Measurements from ENCODE around the gene BBS12. TPM values are rescaled to one million over a fixed set of nuclear protein-coding genes. Genes with fewer than 3 reads are reported as not detected.
A peak's percentile ranks its signal among the peaks of the same experiment; 100 is the strongest.

Gene BBS12
- total RNA-seq, 2 experiments from 2014 or later = 2.1 to 3.6 TPM

DNA sequence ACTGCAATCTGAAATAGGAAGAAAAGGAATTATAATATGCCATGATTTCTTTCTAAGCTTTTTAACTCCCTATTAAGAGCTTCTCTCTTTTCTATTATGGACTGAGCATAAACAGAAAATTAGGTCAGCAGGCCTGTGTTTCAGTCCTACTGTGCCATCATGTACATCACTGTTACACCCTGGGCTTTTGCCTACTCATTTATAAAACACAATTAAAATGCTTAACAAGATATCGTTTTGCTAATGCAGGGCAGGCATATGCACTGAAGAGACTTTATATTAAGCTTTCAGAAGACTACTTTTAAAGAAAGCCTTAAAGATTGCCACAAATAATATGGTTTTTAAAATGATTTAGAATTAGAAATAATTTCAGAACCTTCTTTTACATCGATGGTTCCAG, 828 bp upstream of the BBS12 start:
- Mint-ChIP-seq H3K4me3 (no peak overlapping the region), H3K27me3 (no peaks in the 10 kb centered on the region), H3K27ac (no peak overlapping the region), H3K4me1 (peaks cover 16% of the 10 kb centered on the region), H3K36me3 (peaks cover 2% of the 10 kb centered on the region), H3K9me3 (ENCODE audit: low read depth) (no peaks in the 10 kb centered on the region)
- DNase-seq = no peak
- ATAC-seq = no peak
- CTCF ChIA-PET = interaction anchor here (1.1 to 5.5 kb wide), 14 partner anchors 8 to 198 kb away, joined by 3 to 29 read pairs (median 6); partner anchors contain the start of gene NUDT6

- CTCF ChIA-PET = interaction anchor here (0.7 to 5.5 kb wide), 3 partner anchors 12 to 37 kb away, joined by 3 to 29 read pairs (median 12); no protein-coding TSS in a partner anchor
- ATAC-seq = no peak
- DNase-seq = no peak
- peaks cover 16% of the 10 kb centered on the region for H3K4me1 Mint-ChIP-seq
- H3K27ac Mint-ChIP-seq = peak overlapping the region; percentile 93
- no peaks in the 10 kb centered on the region for H3K9me3 Mint-ChIP-seq (ENCODE audit: low read depth)
- no peaks in the 10 kb centered on the region for H3K27me3 Mint-ChIP-seq
- H3K36me3 Mint-ChIP-seq = peaks cover 3% of the 10 kb centered on the region
- peak overlapping the region; percentile 91 for H3K4me3 Mint-ChIP-seq
Observed at GRCh38 chr4:122733787-122734120, 1.2 kb downstream of the BBS12 start.

DNA sequence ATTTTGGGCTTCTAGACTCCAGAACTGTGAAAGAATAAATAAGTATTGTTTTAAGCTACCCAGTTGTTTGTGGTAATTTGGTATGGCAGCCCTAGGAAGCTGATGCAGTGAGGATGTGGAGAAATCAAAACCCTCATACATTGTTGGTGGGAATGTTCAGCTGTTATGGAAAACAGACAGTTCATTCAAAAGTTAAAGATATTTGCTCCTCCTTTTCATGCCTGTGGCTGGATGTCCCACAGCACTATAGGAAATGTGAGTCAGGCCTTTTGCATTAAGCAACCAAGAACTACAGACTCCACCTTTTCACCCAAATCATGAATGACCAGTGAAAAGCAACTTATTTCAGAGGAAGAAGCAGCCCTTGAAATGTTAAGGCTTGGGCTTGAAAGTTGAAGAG, 6.7 kb downstream of the BBS12 start:
- Mint-ChIP-seq H3K36me3 (peaks cover 10% of the 10 kb centered on the region), H3K4me1 (no peaks in the 10 kb centered on the region), H3K4me3 (no peak overlapping the region), H3K27me3 (no peaks in the 10 kb centered on the region), H3K9me3 (ENCODE audit: low read depth) (peaks cover 3% of the 10 kb centered on the region), H3K27ac (no peak overlapping the region)
- CTCF ChIA-PET = interaction anchor here (1.3 kb wide), 1 partner anchor 19 kb away, joined by 4 read pairs; no protein-coding TSS in a partner anchor
- DNase-seq = no peak
- no peak for ATAC-seq

DNA sequence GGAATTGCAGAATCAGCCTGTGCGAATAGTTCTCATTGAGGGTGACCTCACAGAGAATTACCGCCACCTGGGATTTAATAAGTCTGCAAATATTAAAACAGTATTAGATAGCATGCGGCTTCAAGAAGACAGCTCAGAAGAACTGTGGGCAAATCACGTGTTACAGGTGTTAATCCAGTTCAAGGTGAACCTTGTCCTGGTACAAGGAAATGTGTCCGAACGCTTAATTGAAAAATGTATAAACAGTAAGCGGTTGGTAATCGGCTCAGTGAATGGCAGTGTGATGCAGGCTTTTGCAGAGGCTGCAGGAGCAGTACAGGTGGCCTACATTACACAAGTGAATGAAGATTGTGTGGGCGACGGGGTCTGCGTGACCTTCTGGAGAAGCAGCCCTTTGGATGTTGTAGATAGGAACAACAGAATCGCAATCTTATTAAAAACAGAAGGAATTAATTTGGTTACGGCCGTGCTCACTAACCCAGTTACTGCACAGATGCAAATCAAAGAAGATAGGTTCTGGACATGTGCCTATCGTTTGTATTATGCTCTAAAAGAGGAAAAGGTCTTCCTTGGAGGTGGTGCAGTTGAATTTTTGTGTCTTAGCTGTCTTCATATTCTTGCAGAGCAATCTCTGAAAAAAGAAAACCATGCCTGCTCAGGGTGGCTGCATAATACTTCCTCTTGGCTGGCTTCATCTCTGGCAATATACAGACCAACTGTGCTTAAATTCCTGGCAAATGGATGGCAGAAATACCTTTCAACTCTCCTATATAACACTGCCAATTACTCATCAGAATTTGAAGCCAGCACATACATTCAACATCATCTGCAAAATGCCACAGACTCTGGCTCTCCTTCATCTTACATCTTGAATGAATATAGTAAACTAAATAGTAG, 10.7 kb downstream of the BBS12 start:
- ATAC-seq (no peak), DNase-seq (no peak)
- CTCF ChIA-PET = interaction anchor here (1.4 kb wide), 1 partner anchor 11 kb away, joined by 6 read pairs; the partner anchor contains the start of gene BBS12
- H3K4me3 Mint-ChIP-seq = no peak overlapping the region
- peaks cover 3% of the 10 kb centered on the region for H3K9me3 Mint-ChIP-seq (ENCODE audit: low read depth)
- no peak overlapping the region for H3K27ac Mint-ChIP-seq
- H3K36me3 Mint-ChIP-seq = peaks cover 27% of the 10 kb centered on the region
- H3K4me1 Mint-ChIP-seq = peaks cover 23% of the 10 kb centered on the region
- no peaks in the 10 kb centered on the region for H3K27me3 Mint-ChIP-seq

DNA sequence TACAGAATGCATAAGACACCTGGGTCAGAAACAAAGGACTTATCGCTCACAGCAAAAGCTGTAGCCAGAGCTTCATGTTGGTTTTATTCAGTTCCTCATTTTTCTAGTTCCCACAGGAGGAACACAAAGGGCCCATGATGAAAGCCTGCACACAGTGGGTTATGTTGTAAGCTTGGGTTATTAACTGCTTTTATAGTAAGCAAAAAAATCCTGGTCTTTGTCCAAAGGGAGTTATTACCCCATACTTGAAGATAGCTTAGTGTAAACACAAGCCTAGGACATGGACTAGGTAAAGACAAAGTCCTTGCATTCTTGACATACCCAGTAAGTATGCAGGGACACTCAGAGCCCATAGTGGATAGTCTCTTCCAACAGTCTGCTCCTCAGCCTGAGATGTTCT, 11.7 kb downstream of the BBS12 start:
- no peaks in the 10 kb centered on the region for H3K27me3 Mint-ChIP-seq
- peaks cover 3% of the 10 kb centered on the region for H3K9me3 Mint-ChIP-seq (ENCODE audit: low read depth)
- no peak for DNase-seq
- H3K27ac Mint-ChIP-seq = no peak overlapping the region
- no peak for ATAC-seq
- H3K4me1 Mint-ChIP-seq = peaks cover 25% of the 10 kb centered on the region
- CTCF ChIA-PET = interaction anchor here (1.2 to 1.4 kb wide), 2 partner anchors 12 to 27 kb away, joined by 3 to 6 read pairs; partner anchors contain the start of gene BBS12
- H3K36me3 Mint-ChIP-seq = peaks cover 27% of the 10 kb centered on the region
- H3K4me3 Mint-ChIP-seq = no peak overlapping the region

- H3K4me1 Mint-ChIP-seq = peaks cover 32% of the 10 kb centered on the region
- peaks cover 18% of the 10 kb centered on the region for H3K27me3 Mint-ChIP-seq
- peak; percentile 54 for DNase-seq
- CTCF ChIA-PET = interaction anchor here (0.6 kb wide), 1 partner anchor 14 kb away, joined by 3 read pairs; the partner anchor contains the start of gene BBS12
- ATAC-seq = peak; percentile 80
- H3K4me3 Mint-ChIP-seq = peak overlapping the region; percentile 14
- H3K36me3 Mint-ChIP-seq = peaks cover 24% of the 10 kb centered on the region
- no peaks in the 10 kb centered on the region for H3K9me3 Mint-ChIP-seq (ENCODE audit: low read depth)
- peak overlapping the region; percentile 85 for H3K27ac Mint-ChIP-seq
Observed at GRCh38 chr4:122746485-122746965, 14.0 kb downstream of the BBS12 start.

GRCh38 chr4:122747068-122747467, 14.6 kb downstream of the BBS12 start:
- Mint-ChIP-seq H3K36me3 (peaks cover 23% of the 10 kb centered on the region), H3K4me1 (peaks cover 32% of the 10 kb centered on the region), H3K27ac (peak overlapping the region; percentile 85), H3K27me3 (peaks cover 24% of the 10 kb centered on the region), H3K9me3 (ENCODE audit: low read depth) (no peaks in the 10 kb centered on the region), H3K4me3 (no peak overlapping the region)
- ATAC-seq = peak; percentile 38
- no peak for DNase-seq
- CTCF ChIA-PET = interaction anchor here (0.6 to 2.3 kb wide), 2 partner anchors 11 to 14 kb away, joined by 3 to 8 read pairs; partner anchors contain the start of gene BBS12

DNA sequence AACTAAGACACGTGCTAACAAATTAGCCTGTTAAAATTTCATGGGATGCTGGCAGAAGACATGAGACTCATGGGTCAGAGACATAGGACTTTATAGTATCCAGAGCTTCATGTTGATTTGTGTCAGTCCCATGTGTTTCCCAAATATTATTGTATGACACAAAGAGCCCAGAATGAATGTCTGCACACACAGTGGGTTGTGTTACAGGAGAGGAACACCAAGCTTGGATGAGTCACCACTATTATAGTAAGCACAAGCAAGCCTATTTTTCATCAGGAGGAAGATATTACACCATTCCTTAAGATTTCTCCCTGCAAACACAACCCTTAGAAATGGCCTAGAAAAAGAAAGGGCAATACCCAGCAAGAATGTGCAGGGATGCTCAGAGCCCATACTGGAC, 15.4 kb downstream of the BBS12 start:
- CTCF ChIA-PET = interaction anchor here (1.5 to 2.3 kb wide), 2 partner anchors 10 to 15 kb away, joined by 5 to 8 read pairs; partner anchors contain the start of gene BBS12
- Mint-ChIP-seq H3K27ac (no peak overlapping the region), H3K36me3 (peaks cover 21% of the 10 kb centered on the region), H3K4me3 (no peak overlapping the region), H3K27me3 (peaks cover 28% of the 10 kb centered on the region), H3K9me3 (ENCODE audit: low read depth) (no peaks in the 10 kb centered on the region), H3K4me1 (peaks cover 32% of the 10 kb centered on the region)
- DNase-seq (no peak), ATAC-seq (no peak)

- H3K9me3 Mint-ChIP-seq (ENCODE audit: low read depth) = no peaks in the 10 kb centered on the region
- DNase-seq = no peak
- H3K4me3 Mint-ChIP-seq = no peak overlapping the region
- no peak overlapping the region for H3K27ac Mint-ChIP-seq
- ATAC-seq = no peak
- H3K27me3 Mint-ChIP-seq = peaks cover 41% of the 10 kb centered on the region
- H3K4me1 Mint-ChIP-seq = peaks cover 32% of the 10 kb centered on the region
- CTCF ChIA-PET = interaction anchor here (0.6 kb wide), 1 partner anchor 181 kb away, joined by 3 read pairs; no protein-coding TSS in a partner anchor
- peaks cover 21% of the 10 kb centered on the region for H3K36me3 Mint-ChIP-seq
Observed at GRCh38 chr4:122749704-122750454, 17.4 kb downstream of the BBS12 start.

- H3K4me1 Mint-ChIP-seq = peaks cover 8% of the 10 kb centered on the region
- H3K9me3 Mint-ChIP-seq (ENCODE audit: low read depth) = no peaks in the 10 kb centered on the region
- ATAC-seq (no peak), DNase-seq (no peak)
- peaks cover 49% of the 10 kb centered on the region for H3K27me3 Mint-ChIP-seq
- CTCF ChIA-PET = interaction anchor here (1.2 to 2.6 kb wide), 3 partner anchors 21 to 180 kb away, joined by 3 to 9 read pairs (median 4); no protein-coding TSS in a partner anchor
- H3K27ac Mint-ChIP-seq = no peak overlapping the region
- no peaks in the 10 kb centered on the region for H3K36me3 Mint-ChIP-seq
- no peak overlapping the region for H3K4me3 Mint-ChIP-seq
Observed at GRCh38 chr4:122755675-122756074, 23.2 kb downstream of the BBS12 start.

GRCh38 chr4:122758033-122758432, 25.5 kb downstream of the BBS12 start:
- Mint-ChIP-seq H3K36me3 (no peaks in the 10 kb centered on the region), H3K4me1 (peaks cover 25% of the 10 kb centered on the region), H3K27me3 (peaks cover 31% of the 10 kb centered on the region), H3K27ac (no peak overlapping the region), H3K4me3 (no peak overlapping the region), H3K9me3 (ENCODE audit: low read depth) (no peaks in the 10 kb centered on the region)
- ATAC-seq (no peak), DNase-seq (no peak)
- CTCF ChIA-PET = interaction anchor here (0.9 to 2.8 kb wide), 21 partner anchors 10 to 187 kb away, joined by 3 to 20 read pairs (median 4); partner anchors contain the start of genes BBS12 and NUDT6

DNA sequence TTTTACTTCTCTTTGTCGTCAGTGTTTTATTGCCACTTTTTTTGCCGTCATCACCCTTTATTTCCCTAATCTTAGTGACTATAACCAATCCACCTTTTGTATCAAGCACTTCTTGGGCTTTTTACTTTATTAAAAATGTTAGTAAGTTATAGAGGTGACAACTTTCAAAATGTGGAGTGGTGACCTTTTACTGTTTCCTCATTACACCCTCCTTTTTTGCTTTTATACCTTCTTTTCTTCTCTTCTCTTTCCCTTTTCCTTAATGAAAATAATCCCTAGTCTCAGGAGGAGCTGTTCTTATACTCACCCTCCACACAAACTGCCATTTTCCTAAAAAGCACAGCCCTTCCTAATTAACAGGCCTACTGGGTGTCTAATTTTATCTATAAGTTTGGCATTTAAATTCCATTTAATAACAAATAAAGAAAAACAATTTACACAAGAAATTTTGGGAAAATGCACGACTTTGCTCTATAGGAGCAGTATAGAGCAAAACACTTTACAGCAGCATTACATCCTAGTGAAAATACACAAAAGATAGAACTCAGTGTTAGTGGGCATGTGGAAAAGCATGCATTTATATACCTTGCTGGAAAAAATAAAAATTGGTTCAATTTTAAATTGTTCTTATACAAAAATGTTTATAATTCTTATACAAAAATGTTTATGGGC, 27.3 kb downstream of the BBS12 start:
- Mint-ChIP-seq H3K4me1 (peaks cover 38% of the 10 kb centered on the region), H3K4me3 (no peak overlapping the region), H3K36me3 (peaks cover 2% of the 10 kb centered on the region), H3K27me3 (peaks cover 21% of the 10 kb centered on the region), H3K9me3 (ENCODE audit: low read depth) (no peaks in the 10 kb centered on the region), H3K27ac (peak overlapping the region; percentile 26)
- DNase-seq (no peak), ATAC-seq (no peak)
- CTCF ChIA-PET = interaction anchor here (0.9 to 1.0 kb wide), 2 partner anchors 27 to 162 kb away, joined by 3 read pairs; partner anchors contain the start of genes BBS12 and NUDT6
